Measurements from ENCODE around the gene GPR15.

Gene GPR15

GRCh38 chr3:98528474-98529346, 3.1 kb upstream of the GPR15 start:
- no peak for DNase-seq (ENCODE audit: low read depth, low spot score)
- ChIA-PET POLR2A (no interaction called here), CTCF (interaction anchor here (1.0 kb wide), 1 partner anchor 45 kb away, joined by 3 read pairs; no protein-coding TSS in a partner anchor)
- H3K4me3 ChIP-seq (ENCODE audit: low read depth, low read length): no peak overlapping the region
- no peak for TF ChIP-seq CTCF (IDR thresholded peaks at IDR 0.05; ENCODE audit: insufficient read depth, low read length, missing control alignments)

- POLR2A ChIA-PET: no interaction called here
- no peak overlapping the region for H3K4me3 ChIP-seq (ENCODE audit: low read depth, low read length)
- TF ChIP-seq CTCF (IDR thresholded peaks at IDR 0.05; ENCODE audit: insufficient read depth, low read length, missing control alignments): no peak
- CTCF ChIA-PET: no interaction called here
- no peak for DNase-seq (ENCODE audit: low read depth, low spot score)
Measured at GRCh38 chr3:98529856-98530459, 1.8 kb upstream of the GPR15 start.

GRCh38 chr3:98530676-98531075, 1.1 kb upstream of the GPR15 start:
- TF ChIP-seq CTCF (IDR thresholded peaks at IDR 0.05; ENCODE audit: insufficient read depth, low read length, missing control alignments): no peak
- CTCF ChIA-PET: no interaction called here
- POLR2A ChIA-PET: no interaction called here
- DNase-seq (ENCODE audit: low read depth, low spot score): no peak
- no peak overlapping the region for H3K4me3 ChIP-seq (ENCODE audit: low read depth, low read length)

GRCh38 chr3:98532275-98532637, 478 bp downstream of the GPR15 start:
- CTCF ChIA-PET: no interaction called here
- no peak for TF ChIP-seq CTCF (IDR thresholded peaks at IDR 0.05; ENCODE audit: insufficient read depth, low read length, missing control alignments)
- no peak overlapping the region for H3K4me3 ChIP-seq (ENCODE audit: low read depth, low read length)
- DNase-seq (ENCODE audit: low read depth, low spot score): no peak
- POLR2A ChIA-PET: no interaction called here

DNA sequence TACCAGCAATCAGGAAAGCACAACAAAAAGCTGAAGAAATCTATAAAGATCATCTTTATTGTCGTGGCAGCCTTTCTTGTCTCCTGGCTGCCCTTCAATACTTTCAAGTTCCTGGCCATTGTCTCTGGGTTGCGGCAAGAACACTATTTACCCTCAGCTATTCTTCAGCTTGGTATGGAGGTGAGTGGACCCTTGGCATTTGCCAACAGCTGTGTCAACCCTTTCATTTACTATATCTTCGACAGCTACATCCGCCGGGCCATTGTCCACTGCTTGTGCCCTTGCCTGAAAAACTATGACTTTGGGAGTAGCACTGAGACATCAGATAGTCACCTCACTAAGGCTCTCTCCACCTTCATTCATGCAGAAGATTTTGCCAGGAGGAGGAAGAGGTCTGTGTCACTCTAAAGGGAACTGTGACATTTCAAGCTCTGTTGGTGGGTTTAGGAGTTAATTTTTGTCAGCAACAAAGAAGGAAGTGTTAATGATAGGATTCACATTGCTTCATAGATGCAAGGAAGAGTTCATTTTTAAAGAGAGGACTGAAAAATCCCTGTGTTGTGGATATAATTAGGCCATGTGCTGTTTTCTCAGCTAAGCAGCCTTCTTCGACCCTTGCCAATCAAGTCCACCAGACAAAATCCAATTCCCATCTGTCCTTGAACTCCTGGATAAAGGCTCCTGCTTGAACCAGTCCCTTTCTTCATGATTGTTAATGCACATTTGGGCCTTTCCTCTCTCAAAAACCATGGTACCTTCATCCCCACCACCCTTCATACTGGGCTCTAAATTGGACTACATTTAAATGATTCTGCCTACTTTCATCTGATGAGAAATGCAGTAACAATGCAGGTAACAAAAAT, 1.2 kb downstream of the GPR15 start:
- no peak overlapping the region for H3K4me3 ChIP-seq (ENCODE audit: low read depth, low read length)
- CTCF ChIA-PET: no interaction called here
- POLR2A ChIA-PET: interaction anchor here (1.1 kb wide), 1 partner anchor 10 kb away, joined by 4 read pairs; the partner anchor contains the start of gene CLDND1
- DNase-seq (ENCODE audit: low read depth, low spot score): no peak
- TF ChIP-seq CTCF (IDR thresholded peaks at IDR 0.05; ENCODE audit: insufficient read depth, low read length, missing control alignments): no peak
